WTC11 (cell line): ENCODE measurements around the gene FAM227A. TPM values are rescaled to one million over a fixed set of nuclear protein-coding genes. Genes with fewer than 3 reads are reported as not detected.
A peak's percentile ranks its signal among the peaks of the same experiment; 100 is the strongest.

Source experiments
- ATAC-seq: fragments of 200-7000 bp; cut with Tn5 transposase; 2 replicates; pipeline ENCODE4 v1.10.0; 2021; ENCODE audit warnings: mild to moderate bottlenecking, moderate library complexity
- CTCF ChIA-PET: fragments of 300-600 bp; sonication (Branson Sonifier 250); formaldehyde crosslinking; loops from one replicate; lab custom pipeline; 2021; ENCODE audit warnings: antibody characterized with exemption; lab: Charles Lee
- POLR2A ChIA-PET: fragments of 350-600 bp; sonication (Branson Sonifier 250); formaldehyde crosslinking; loops from one replicate; lab custom pipeline; 2021; ENCODE audit warnings: antibody characterized with exemption; lab: Charles Lee
- DNase-seq: peaks from one replicate; pipeline ENCODE4 v3.0.0; 2021; ENCODE audit warnings: low spot score
- H3K27ac Mint-ChIP-seq: 2 replicates; pipeline ENCODE4 v1.8.0; 2021; ENCODE audit warnings: mixed read lengths
- H3K27me3 Mint-ChIP-seq: 2 replicates; pipeline ENCODE4 v1.8.0; 2021; ENCODE audit warnings: low read depth, mild to moderate bottlenecking, moderate library complexity, mixed read lengths
- H3K36me3 Mint-ChIP-seq: 2 replicates; pipeline ENCODE4 v1.8.0; 2021; ENCODE audit warnings: mixed read lengths
- H3K4me1 Mint-ChIP-seq: 2 replicates; pipeline ENCODE4 v1.8.0; 2022; ENCODE audit warnings: mixed read lengths
- H3K4me3 Mint-ChIP-seq: 2 replicates; pipeline ENCODE4 v1.8.0; 2021; ENCODE audit warnings: mild to moderate bottlenecking, moderate library complexity, mixed read lengths
- H3K9me3 Mint-ChIP-seq: 2 replicates; pipeline ENCODE4 v1.8.0; 2021; ENCODE audit warnings: mixed read lengths
- AR ChIP-seq: fragments of 250-450 bp; sonication (Bioruptor Pico); IDR thresholded peaks from 2 replicates; pipeline ENCODE4 v1.9.0; 2021; ENCODE audit warnings: mild to moderate bottlenecking
- ARID4B ChIP-seq: sonication (generic); formaldehyde crosslinking; IDR thresholded peaks from 2 replicates; pipeline ENCODE4 v1.8.0; 2023; ENCODE audit warnings: missing genetic modification reagents, mild to moderate bottlenecking, borderline replicate concordance
- FOXJ3 ChIP-seq: sonication (generic); formaldehyde crosslinking; IDR thresholded peaks from 2 replicates; pipeline ENCODE4 v1.9.0; 2021; ENCODE audit warnings: missing genetic modification reagents, mild to moderate bottlenecking, borderline replicate concordance
- GABPB1 ChIP-seq: sonication (generic); formaldehyde crosslinking; IDR thresholded peaks from 2 replicates; pipeline ENCODE4 v1.8.1; 2023; ENCODE audit warnings: mild to moderate bottlenecking, missing genetic modification reagents
- RORB ChIP-seq: fragments of 250-450 bp; sonication (Bioruptor Pico); IDR thresholded peaks from 2 replicates; pipeline ENCODE4 v1.9.0; 2021; ENCODE audit warnings: mild to moderate bottlenecking
- TP53 ChIP-seq: sonication (generic); formaldehyde crosslinking; IDR thresholded peaks from 2 replicates; pipeline ENCODE4 v1.8.1; 2023; ENCODE audit warnings: mild to moderate bottlenecking, missing genetic modification reagents
- ZNF138 ChIP-seq: sonication (generic); formaldehyde crosslinking; conservative IDR thresholded peaks from 2 replicates; pipeline ENCODE4 v1.8.1; 2022; ENCODE audit warnings: mild to moderate bottlenecking, moderate library complexity, missing genetic modification reagents
- ZNF263 ChIP-seq: sonication (generic); formaldehyde crosslinking; IDR thresholded peaks from 2 replicates; pipeline ENCODE4 v1.8.1; 2022; ENCODE audit warnings: low read depth, mild to moderate bottlenecking, moderate library complexity, missing genetic modification reagents
- ZNF396 ChIP-seq: fragments of 250-450 bp; sonication (Bioruptor Pico); IDR thresholded peaks from 2 replicates; pipeline ENCODE4 v1.8.0; 2021; ENCODE audit warnings: mild to moderate bottlenecking, moderate library complexity, borderline replicate concordance
- ZNF423 ChIP-seq: fragments of 250-450 bp; sonication (Bioruptor Pico); IDR thresholded peaks from 2 replicates; pipeline ENCODE4 v2.1.2; 2022; ENCODE audit warnings: mild to moderate bottlenecking, moderate library complexity
- ZNF532 ChIP-seq: fragments of 250-450 bp; sonication (Bioruptor Pico); IDR thresholded peaks from 2 replicates; pipeline ENCODE4 v1.9.0; 2021; ENCODE audit warnings: mild to moderate bottlenecking, borderline replicate concordance
- total RNA-seq: library from RNA; stranded (reverse); gene quantifications from 3 replicates; pipeline ENCODE4 v1.2.3, GENCODE V29; 2021
- TF ChIP-seq, protein P1 (sequence below): sonication (generic); formaldehyde crosslinking; IDR thresholded peaks from 2 replicates; pipeline ENCODE4 v1.8.0; 2022; ENCODE audit warnings: mild to moderate bottlenecking, missing genetic modification reagents
- TF ChIP-seq, protein P2 (sequence below): fragments of 250-450 bp; sonication (Bioruptor Pico); IDR thresholded peaks from 2 replicates; pipeline ENCODE4 v1.8.0; 2021; ENCODE audit warnings: mild to moderate bottlenecking
- TF ChIP-seq, protein P3 (sequence below): sonication (generic); formaldehyde crosslinking; IDR thresholded peaks from 2 replicates; pipeline ENCODE4 v1.8.0; 2022; ENCODE audit warnings: mild to moderate bottlenecking, missing genetic modification reagents

FAM227A gene
- total RNA-seq, 1 experiment from 2014 or later: 3.8 TPM

DNA sequence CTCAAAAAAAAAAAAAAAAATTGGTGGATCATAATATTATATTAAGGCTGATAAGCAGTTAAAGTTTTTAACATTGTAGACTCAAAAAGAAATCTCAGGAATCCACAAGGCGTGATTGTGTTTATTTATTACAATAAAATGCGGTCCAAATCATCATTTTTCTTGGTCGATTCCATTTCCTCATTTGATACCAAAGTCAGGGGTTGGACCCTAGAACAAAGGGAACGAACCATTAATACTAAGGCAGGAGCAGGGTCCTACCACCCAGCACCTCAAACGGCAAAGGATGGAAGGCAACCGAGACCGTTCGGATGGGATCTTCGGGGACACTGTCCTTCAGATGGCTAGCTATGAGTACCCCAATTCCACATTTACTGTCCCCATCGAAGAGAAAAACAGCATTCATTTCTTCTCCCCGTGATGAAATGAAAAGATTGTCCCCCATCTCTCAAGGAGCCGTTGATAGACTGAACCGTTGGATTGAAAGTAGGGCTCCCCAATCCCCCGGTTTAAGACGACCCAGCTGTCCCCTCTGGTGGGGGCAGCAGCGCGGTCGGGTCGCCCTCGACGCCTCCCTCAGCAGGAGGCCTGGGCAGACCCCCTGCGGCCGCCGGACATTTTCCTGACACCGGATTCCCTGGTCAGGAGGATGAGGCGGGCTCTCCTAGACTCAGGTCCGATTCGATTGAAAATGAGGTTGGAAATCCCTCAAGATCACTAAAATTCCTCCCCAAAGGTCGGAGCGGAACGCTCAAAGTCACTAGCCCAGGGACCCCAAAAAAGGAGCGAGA is 86.8 kb downstream of the FAM227A start:
- no peaks in the 10 kb centered on the region for H3K9me3 Mint-ChIP-seq
- no peak for ATAC-seq
- no peaks in the 10 kb centered on the region for H3K36me3 Mint-ChIP-seq
- H3K27me3 Mint-ChIP-seq: peaks cover 8% of the 10 kb centered on the region
- ChIA-PET POLR2A (no interaction called here), CTCF (interaction anchor here (1.5 to 1.6 kb wide), 3 partner anchors 58 to 517 kb away, joined by 6 to 10 read pairs (median 8); no protein-coding TSS in a partner anchor)
- peak overlapping the region; percentile 85 for H3K27ac Mint-ChIP-seq
- peak; percentile 43 for DNase-seq
- peaks cover 28% of the 10 kb centered on the region for H3K4me1 Mint-ChIP-seq
- TF ChIP-seq AR (CRISPR knock-in tag): no peak
- no peak for TF ChIP-seq TP53 (CRISPR knock-in tag)
- peak; percentile 20; the same call in 1 of the 2 replicates for TF ChIP-seq ARID4B
- no peak for TF ChIP-seq ZNF396 (CRISPR knock-in tag)
- TF ChIP-seq ZNF263 (CRISPR knock-in tag): no peak
- TF ChIP-seq, protein P1, sequence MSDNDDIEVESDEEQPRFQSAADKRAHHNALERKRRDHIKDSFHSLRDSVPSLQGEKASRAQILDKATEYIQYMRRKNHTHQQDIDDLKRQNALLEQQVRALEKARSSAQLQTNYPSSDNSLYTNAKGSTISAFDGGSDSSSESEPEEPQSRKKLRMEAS: 0 out of 2 replicates have a peak, but pooled peaks have one; percentile 21
- peak; percentile 53; the same call in 1 of the 2 replicates for TF ChIP-seq ZNF423 (CRISPR knock-in tag)
- TF ChIP-seq RORB (CRISPR knock-in tag): no peak
- TF ChIP-seq FOXJ3 (CRISPR knock-in tag): no peak
- peak overlapping the region; percentile 87 for H3K4me3 Mint-ChIP-seq

DNA sequence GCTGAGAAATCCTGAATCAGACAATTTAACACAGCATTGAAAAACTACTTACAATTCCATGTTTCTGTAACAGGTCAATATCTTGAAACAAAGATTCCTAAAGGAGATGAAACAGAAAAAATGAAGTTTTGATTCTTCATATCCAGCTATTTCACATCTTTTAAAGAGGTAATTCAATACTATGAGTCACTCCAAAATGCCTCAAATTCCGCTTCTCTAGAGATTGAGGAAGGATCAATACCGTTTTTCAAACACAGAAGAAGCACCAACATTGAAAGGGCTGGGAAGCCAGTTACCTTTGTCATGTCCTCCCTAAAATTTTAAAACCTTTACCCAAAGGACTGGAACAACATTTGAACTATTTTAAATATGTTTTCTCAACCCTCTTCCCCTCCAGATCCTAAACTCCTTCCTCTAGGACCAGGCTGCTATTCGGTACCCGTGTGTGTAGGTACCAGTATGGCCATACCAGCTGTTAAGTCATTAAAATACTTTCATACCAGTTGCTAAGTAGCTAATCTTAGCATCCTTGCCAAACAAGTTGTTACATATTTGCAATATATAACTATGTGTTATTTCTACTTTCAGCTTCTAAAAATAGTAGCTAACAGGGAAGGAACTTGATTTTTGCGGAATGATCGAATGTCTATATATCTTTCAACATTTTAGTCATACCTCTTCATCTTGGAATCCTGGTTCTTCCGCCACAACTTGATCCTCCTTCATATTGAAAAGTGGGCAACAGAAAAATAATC is 88.5 kb downstream of the FAM227A start:
- Mint-ChIP-seq H3K4me1 (peaks cover 28% of the 10 kb centered on the region), H3K4me3 (no peak overlapping the region), H3K36me3 (no peaks in the 10 kb centered on the region), H3K27me3 (peaks cover 2% of the 10 kb centered on the region; the same call in 1 of the 2 replicates), H3K27ac (no peak overlapping the region), H3K9me3 (no peaks in the 10 kb centered on the region)
- TF ChIP-seq, protein P2, sequence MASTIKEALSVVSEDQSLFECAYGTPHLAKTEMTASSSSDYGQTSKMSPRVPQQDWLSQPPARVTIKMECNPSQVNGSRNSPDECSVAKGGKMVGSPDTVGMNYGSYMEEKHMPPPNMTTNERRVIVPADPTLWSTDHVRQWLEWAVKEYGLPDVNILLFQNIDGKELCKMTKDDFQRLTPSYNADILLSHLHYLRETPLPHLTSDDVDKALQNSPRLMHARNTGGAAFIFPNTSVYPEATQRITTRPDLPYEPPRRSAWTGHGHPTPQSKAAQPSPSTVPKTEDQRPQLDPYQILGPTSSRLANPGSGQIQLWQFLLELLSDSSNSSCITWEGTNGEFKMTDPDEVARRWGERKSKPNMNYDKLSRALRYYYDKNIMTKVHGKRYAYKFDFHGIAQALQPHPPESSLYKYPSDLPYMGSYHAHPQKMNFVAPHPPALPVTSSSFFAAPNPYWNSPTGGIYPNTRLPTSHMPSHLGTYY (CRISPR knock-in tag): no peak
- no peak for TF ChIP-seq GABPB1
- TF ChIP-seq ZNF138 (CRISPR knock-in tag): no peak
- TF ChIP-seq, protein P3, sequence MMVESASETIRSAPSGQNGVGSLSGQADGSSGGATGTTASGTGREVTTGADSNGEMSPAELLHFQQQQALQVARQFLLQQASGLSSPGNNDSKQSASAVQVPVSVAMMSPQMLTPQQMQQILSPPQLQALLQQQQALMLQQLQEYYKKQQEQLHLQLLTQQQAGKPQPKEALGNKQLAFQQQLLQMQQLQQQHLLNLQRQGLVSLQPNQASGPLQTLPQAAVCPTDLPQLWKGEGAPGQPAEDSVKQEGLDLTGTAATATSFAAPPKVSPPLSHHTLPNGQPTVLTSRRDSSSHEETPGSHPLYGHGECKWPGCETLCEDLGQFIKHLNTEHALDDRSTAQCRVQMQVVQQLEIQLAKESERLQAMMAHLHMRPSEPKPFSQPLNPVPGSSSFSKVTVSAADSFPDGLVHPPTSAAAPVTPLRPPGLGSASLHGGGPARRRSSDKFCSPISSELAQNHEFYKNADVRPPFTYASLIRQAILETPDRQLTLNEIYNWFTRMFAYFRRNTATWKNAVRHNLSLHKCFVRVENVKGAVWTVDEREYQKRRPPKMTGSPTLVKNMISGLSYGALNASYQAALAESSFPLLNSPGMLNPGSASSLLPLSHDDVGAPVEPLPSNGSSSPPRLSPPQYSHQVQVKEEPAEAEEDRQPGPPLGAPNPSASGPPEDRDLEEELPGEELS (CRISPR knock-in tag): no peak
- no peak for TF ChIP-seq ZNF532
- no peak for DNase-seq
- ChIA-PET POLR2A (no interaction called here), CTCF (no interaction called here)
- ATAC-seq: no peak
